A549 (cell line): ENCODE results near the gene RNU4-1. TPM values are rescaled to one million over a fixed set of nuclear protein-coding genes. Genes with fewer than 3 reads are reported as not detected.
A peak's percentile ranks its signal among the peaks of the same experiment; 100 is the strongest.

Experiments used
- ATAC-seq, 2 experiments: fragments of 200-7000 bp in 1 of 2; fragments of >200 bp in 1 of 2; cut with Nextera tagmentation in 1 of 2; cut with Tn5 transposase in 1 of 2; 3 replicates each; pipeline versions ENCODE4 v1.8.0 to v1.9.1; 2018 to 2020; ENCODE audit warnings: mild to moderate bottlenecking in 1 of 2, moderate library complexity in 1 of 2
- CTCF ChIA-PET: fragments of 300-600 bp; sonication (Branson Sonifier 250); formaldehyde crosslinking; extraction: SDS; loops from one replicate; lab custom pipeline; 2021; ENCODE audit warnings: antibody characterized with exemption, inconsistent platforms; lab: Yijun Ruan, JAX
- POLR2A ChIA-PET: fragments of 350-600 bp; formaldehyde crosslinking; extraction: SDS; loops from one replicate; lab custom pipeline; 2021; ENCODE audit warnings: antibody characterized with exemption, inconsistent platforms; lab: Yijun Ruan, JAX
- DNase-seq, 2 experiments: peaks; one replicate each; pipeline versions ENCODE4 v3.0.0 to v3.0.0-alpha.2; 2011 to 2016; ENCODE audit warnings: low read depth in 1 of 2, low spot score in 1 of 2
- FAIRE-seq: peaks from 2 replicates; lab custom pipeline; 2011; peaks lifted over from hg19 to GRCh38; lab: Jason Lieb, UNC
- H3K27ac ChIP-seq, 2 experiments: fragments of >200 bp; sonication (Bioruptor Twin); formaldehyde crosslinking; 3 replicates each; pipeline ENCODE4 v1.5.1; 2016 to 2017
- H3K4me1 ChIP-seq: fragments of >200 bp; sonication (Bioruptor Twin); formaldehyde crosslinking; 3 replicates; pipeline ENCODE4 v1.6.1; 2016
- H3K4me2 ChIP-seq: fragments of >200 bp; sonication (Bioruptor Twin); formaldehyde crosslinking; 3 replicates; pipeline ENCODE4 v1.6.1; 2016
- H3K4me3 ChIP-seq: fragments of >200 bp; sonication (Bioruptor Twin); formaldehyde crosslinking; 3 replicates; pipeline ENCODE4 v1.5.1; 2016
- H3K9me3 ChIP-seq: fragments of >200 bp; sonication (Bioruptor Twin); formaldehyde crosslinking; 3 replicates; pipeline ENCODE4 v1.6.1; 2016
- ATOH8 ChIP-seq: fragments of 250-450 bp; sonication (Bioruptor Pico); IDR thresholded peaks from 2 replicates; pipeline ENCODE4 v1.5.0; 2020; ENCODE audit warnings: low read depth, mild to moderate bottlenecking, moderate library complexity
- CHD2 ChIP-seq: fragments of 150-350 bp; IDR thresholded peaks from 2 replicates; pipeline ENCODE4 v1.6.1; 2014; ENCODE audit warnings: low read length; ENCODE audit not compliant: partially characterized antibody
- CHD4 ChIP-seq: fragments of 200-600 bp; sonication (generic); IDR thresholded peaks from 2 replicates; pipeline ENCODE4 v1.6.1; 2016; ENCODE audit warnings: antibody characterized with exemption, mild to moderate bottlenecking, borderline replicate concordance
- CTCF ChIP-seq: fragments of >200 bp; sonication (Bioruptor Twin); formaldehyde crosslinking; IDR thresholded peaks from 3 replicates; pipeline ENCODE4 v1.5.1; 2016
- EHF ChIP-seq: fragments of 250-450 bp; sonication (Bioruptor Pico); IDR thresholded peaks from 2 replicates; pipeline ENCODE4 v1.5.0; 2020; ENCODE audit warnings: mild to moderate bottlenecking
- EHMT2 ChIP-seq: fragments of 200-600 bp; sonication (generic); IDR thresholded peaks from 2 replicates; pipeline ENCODE4 v1.6.1; 2016; ENCODE audit warnings: antibody characterized with exemption, low read depth, mild to moderate bottlenecking, moderate library complexity
- EP300 ChIP-seq, 2 experiments: fragments of >200 bp; sonication (Bioruptor Twin); formaldehyde crosslinking; IDR thresholded peaks; 2 replicates in 1 of 2; 3 replicates in 1 of 2; pipeline ENCODE4 v1.6.1; 2016 to 2017
- FOSB ChIP-seq: fragments of 250-450 bp; sonication (Bioruptor Pico); IDR thresholded peaks from 2 replicates; pipeline ENCODE4 v1.5.0; 2020; ENCODE audit warnings: mild to moderate bottlenecking, moderate library complexity
- FOXS1 ChIP-seq: fragments of 250-450 bp; sonication (Bioruptor Pico); IDR thresholded peaks from 2 replicates; pipeline ENCODE4 v1.5.0; 2020; ENCODE audit warnings: mild to moderate bottlenecking, moderate library complexity
- GATA3 ChIP-seq: IDR thresholded peaks from 2 replicates; pipeline ENCODE4 v1.6.1; 2012; ENCODE audit warnings: borderline replicate concordance
- HDAC2 ChIP-seq: fragments of 200-600 bp; sonication (generic); IDR thresholded peaks from 2 replicates; pipeline ENCODE4 v1.6.1; 2016
- HEYL ChIP-seq: fragments of 250-450 bp; sonication (Bioruptor Pico); IDR thresholded peaks from 2 replicates; pipeline ENCODE4 v1.8.0; 2021; ENCODE audit warnings: mild to moderate bottlenecking, moderate library complexity
- HMGXB4 ChIP-seq: fragments of 250-450 bp; sonication (Bioruptor Pico); IDR thresholded peaks from 2 replicates; pipeline ENCODE4 v1.5.0; 2021; ENCODE audit warnings: mild to moderate bottlenecking, moderate library complexity, borderline replicate concordance
- HOXA7 ChIP-seq: fragments of 250-450 bp; sonication (Bioruptor Pico); IDR thresholded peaks from 2 replicates; pipeline ENCODE4 v1.5.0; 2020; ENCODE audit warnings: mild to moderate bottlenecking, moderate library complexity
- HOXB13 ChIP-seq: fragments of 250-450 bp; sonication (Bioruptor Pico); IDR thresholded peaks from 2 replicates; pipeline ENCODE4 v1.5.0; 2020; ENCODE audit warnings: low read depth, mild to moderate bottlenecking, moderate library complexity
- HOXB5 ChIP-seq: fragments of 250-450 bp; sonication (Bioruptor Pico); IDR thresholded peaks from 2 replicates; pipeline ENCODE4 v1.5.0; 2020; ENCODE audit warnings: mild to moderate bottlenecking, moderate library complexity
- NFE2L2 ChIP-seq: fragments of 150-350 bp; conservative IDR thresholded peaks from 2 replicates; pipeline ENCODE4 v1.6.1; 2014; ENCODE audit warnings: low read length
- NR3C1 ChIP-seq: fragments of >200 bp; sonication (Bioruptor Twin); formaldehyde crosslinking; IDR thresholded peaks from 3 replicates; pipeline ENCODE4 v1.6.1; 2017
- POLR2A ChIP-seq: IDR thresholded peaks from 2 replicates; pipeline ENCODE4 v1.6.1; 2012; ENCODE audit warnings: mild to moderate bottlenecking, low read length
- RARB ChIP-seq: fragments of 250-450 bp; sonication (Bioruptor Pico); IDR thresholded peaks from 2 replicates; pipeline ENCODE4 v1.8.0; 2021; ENCODE audit warnings: mild to moderate bottlenecking, moderate library complexity
- RCOR1 ChIP-seq: fragments of 150-350 bp; IDR thresholded peaks from 2 replicates; pipeline ENCODE4 v1.6.1; 2014; ENCODE audit warnings: antibody characterized with exemption, low read length, low read depth
- REST ChIP-seq: fragments of 200-600 bp; sonication (generic); IDR thresholded peaks from 2 replicates; pipeline ENCODE4 v1.6.1; 2016; ENCODE audit warnings: antibody characterized with exemption, mild to moderate bottlenecking, moderate library complexity
- USF2 ChIP-seq: fragments of 450-650 bp; IDR thresholded peaks from 2 replicates; pipeline ENCODE4 v1.6.1; 2014; ENCODE audit warnings: antibody characterized with exemption
- ZC3H11A ChIP-seq: fragments of 450-650 bp; IDR thresholded peaks from 2 replicates; pipeline ENCODE4 v1.6.1; 2014; ENCODE audit warnings: antibody characterized with exemption, mild to moderate bottlenecking
- ZNF302 ChIP-seq: fragments of 250-450 bp; sonication (Bioruptor Pico); IDR thresholded peaks from 2 replicates; pipeline ENCODE4 v1.9.0; 2021; ENCODE audit warnings: inconsistent platforms, mild to moderate bottlenecking, moderate library complexity
- ZSCAN20 ChIP-seq: fragments of 250-450 bp; sonication (Bioruptor Pico); IDR thresholded peaks from 2 replicates; pipeline ENCODE4 v1.8.0; 2022; ENCODE audit warnings: mild to moderate bottlenecking, moderate library complexity
- WGBS: methylation state at CpG from one replicate; pipeline ENCODE4 v1.1.6; 2017; ENCODE audit errors: missing lambda C conversion rate; 5-methylcytosine and 5-hydroxymethylcytosine counted together
- polyA plus RNA-seq, 4 experiments: library from polyadenylated mRNA; depleted of rRNA in 3 of 4; stranded (reverse); fragments of >200 nt; fragmentation: RNase III in 1 of 4; extraction: RNeasy Plus Mini Kit Qiagen cat#74134 plus additional on column Dnase treatment in 1 of 4; gene quantifications; 2 replicates in 3 of 4; 3 replicates in 1 of 4; pipeline ENCODE4 v1.2.3, GENCODE V29; 2011 to 2017

The RNU4-1 gene
- polyA plus RNA-seq, 2 of the 4 experiments (the other 2 are of a cell fraction): not detected

GRCh38 chr12:120264086-120264903, 28.7 kb downstream of the RNU4-1 start:
- Histone ChIP-seq H3K9me3 (no peaks in the 10 kb centered on the region), H3K4me3 (peak overlapping the region; percentile 99), H3K27ac (peak overlapping the region; percentile 99), H3K4me2 (peak overlapping the region; percentile 100), H3K4me1 (peaks cover 49% of the 10 kb centered on the region)
- DNase-seq: no peak
- FAIRE-seq: no peak
- 25% methylated on average over 15 of the region's 15 CpGs for WGBS
- CTCF ChIA-PET: interaction anchor here (0.9 to 43.7 kb wide), 9 partner anchors 7 to 65 kb away, joined by 4 to 1367 read pairs (median 24); partner anchors contain the start of genes RNU4-2 and RPLP0
- POLR2A ChIA-PET: interaction anchor here (0.6 to 4.9 kb wide), 11 partner anchors 17 to 193 kb away, joined by 3 to 62 read pairs (median 13); partner anchors contain the start of genes RNU4-2 and RPLP0
- TF ChIP-seq GATA3: no peak
- TF ChIP-seq HOXA7: no peak
- no peak for TF ChIP-seq REST
- TF ChIP-seq ZSCAN20 (CRISPR knock-in tag): no peak
- no peak for TF ChIP-seq ZC3H11A
- no peak for TF ChIP-seq CHD2
- no peak for TF ChIP-seq FOXS1 (CRISPR knock-in tag)
- TF ChIP-seq NR3C1: no peak
- TF ChIP-seq HOXB5 (CRISPR knock-in tag): no peak
- TF ChIP-seq CTCF: no peak
- no peak for TF ChIP-seq HDAC2
- no peak for TF ChIP-seq FOSB
- TF ChIP-seq ZNF302 (CRISPR knock-in tag): no peak
- no peak for TF ChIP-seq CHD4
- peak; percentile 5 to 32; a peak in 3 of 6 replicates for ATAC-seq

- no peak for ATAC-seq
- 53% methylated on average over 5 of the region's 5 CpGs for WGBS
- peak overlapping the region; percentile 99 for H3K4me3 ChIP-seq
- POLR2A ChIA-PET: interaction anchor here (0.6 to 4.9 kb wide), 7 partner anchors 17 to 63 kb away, joined by 4 to 47 read pairs (median 13); partner anchors contain the start of genes RNU4-2 and RPLP0
- H3K4me1 ChIP-seq: peaks cover 55% of the 10 kb centered on the region
- no peak for TF ChIP-seq RCOR1
- TF ChIP-seq ATOH8 (CRISPR knock-in tag): no peak
- no peak for TF ChIP-seq HMGXB4 (CRISPR knock-in tag)
- TF ChIP-seq RARB: no peak
- no peak for TF ChIP-seq EHF (CRISPR knock-in tag)
- TF ChIP-seq NFE2L2: no peak
- no peak for TF ChIP-seq POLR2A
- TF ChIP-seq EHMT2: no peak
- no peak for TF ChIP-seq HEYL (CRISPR knock-in tag)
- no peak for TF ChIP-seq HOXB13 (CRISPR knock-in tag)
- TF ChIP-seq EP300 (IDR thresholded peaks at IDR 0.05): no peak
- TF ChIP-seq USF2: no peak
- H3K4me2 ChIP-seq: peak overlapping the region; percentile 100
- FAIRE-seq: no peak
- DNase-seq: no peak
- CTCF ChIA-PET: interaction anchor here (0.9 to 43.7 kb wide), 9 partner anchors 19 to 64 kb away, joined by 3 to 1367 read pairs (median 4); partner anchors contain the start of gene RNU4-2
- H3K9me3 ChIP-seq: no peaks in the 10 kb centered on the region
- H3K27ac ChIP-seq: peak overlapping the region; percentile 99
Measured at GRCh38 chr12:120263748-120264085, 29.3 kb downstream of the RNU4-1 start.
